Lower leg skin (tissue), 3 donors: ENCODE measurements around the gene RPL7A.

Source experiments
- CTCF ChIP-seq, 3 donors: fragments of 450-650 bp; IDR thresholded peaks; one replicate each; pipeline ENCODE4 v1.5.1; 2016; ENCODE audit warnings: antibody characterized with exemption in 3 of 3, mild to moderate bottlenecking in 3 of 3, moderate library complexity in 2 of 3
- POLR2A ChIP-seq, 2 donors: fragments of 450-650 bp; IDR thresholded peaks; one replicate each; pipeline ENCODE4 v1.6.1; 2016 to 2017; ENCODE audit warnings: antibody characterized with exemption in 2 of 2, mild to moderate bottlenecking in 1 of 2, moderate library complexity in 1 of 2

DNA sequence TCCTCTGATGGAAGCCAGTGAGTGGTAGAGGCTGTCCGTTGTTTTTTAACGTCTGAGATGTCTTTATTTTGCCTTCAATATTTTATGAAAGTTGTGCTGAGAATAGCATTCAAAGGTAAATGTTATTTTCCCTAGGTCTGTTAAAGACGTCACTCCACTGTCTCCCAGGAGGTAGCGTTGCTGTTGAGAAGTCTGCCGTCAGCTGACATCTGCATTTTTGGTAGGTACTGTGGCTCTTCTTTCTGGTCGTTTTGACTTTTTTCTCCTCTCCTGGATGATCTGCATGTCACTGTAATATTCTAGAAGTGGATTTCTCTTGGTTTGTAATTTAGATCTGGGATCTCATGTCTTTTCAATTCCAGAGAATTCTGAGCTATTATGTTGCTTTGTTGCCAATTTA is 38.4 kb upstream of the RPL7A start:
- TF ChIP-seq CTCF (IDR thresholded peaks at IDR 0.05) (no peak), POLR2A (IDR thresholded peaks at IDR 0.05) (no peak)
